Posterior vena cava (tissue), 2 donors: ENCODE data around the gene GBP4. TPM values are rescaled to one million over a fixed set of nuclear protein-coding genes. Genes with fewer than 3 reads are reported as not detected.

ENCODE experiments used
- DNase-seq: peaks from one replicate; pipeline ENCODE4 v3.0.0-alpha.2; 2020; ENCODE audit warnings: low spot score
- intact Hi-C, 2 donors: fragments of 100-400 bp; cut with DNase I; formaldehyde crosslinking; loops; one replicate each; pipeline versions ENCODE4 v1.14.1 to v1.14.2; 2022 to 2023
- total RNA-seq, 2 donors: library from RNA; stranded (reverse); fragmentation: NEBNext Ultra II Directional; extraction: Animal tissue kit (Norgen Biotek cat#: 25700); gene quantifications; one replicate each; pipeline ENCODE4 v1.2.1, GENCODE V29; 2021
- donor health status: DM: yes; HTN: yes; CAD: no.
- donor health status: DM: yes; HTN: yes; CAD: no.

Gene GBP4
- total RNA-seq, 2 donors from 2014 or later: 5.5 to 9.5 TPM

- no peak for DNase-seq
- intact Hi-C loops: no loop called here
Observed at GRCh38 chr1:89174491-89174890, 24.3 kb downstream of the GBP4 start.

- intact Hi-C loops: no loop called here
- no peak for DNase-seq
Observed at GRCh38 chr1:89172468-89173143, 26.1 kb downstream of the GBP4 start.

- no peak for DNase-seq
- intact Hi-C loops: no loop called here
Observed at GRCh38 chr1:89171067-89171438, 27.7 kb downstream of the GBP4 start.

- DNase-seq: no peak
- intact Hi-C loops: no loop called here
Observed at GRCh38 chr1:89170170-89171066, 28.3 kb downstream of the GBP4 start.

GRCh38 chr1:89169166-89169565 lies 29.6 kb downstream of the GBP4 start:
- intact Hi-C loops: no loop called here
- no peak for DNase-seq

- DNase-seq: no peak
- intact Hi-C loops: no loop called here
Observed at GRCh38 chr1:89167590-89168230, 31.0 kb downstream of the GBP4 start.

GRCh38 chr1:89166705-89167104 lies 32.0 kb downstream of the GBP4 start:
- intact Hi-C loops: no loop called here
- DNase-seq: no peak

GRCh38 chr1:89165811-89166210 lies 32.9 kb downstream of the GBP4 start:
- intact Hi-C loops: no loop called here
- no peak for DNase-seq

- intact Hi-C loops: no loop called here
- DNase-seq: no peak
Observed at GRCh38 chr1:89151047-89151446, 47.7 kb downstream of the GBP4 start.

GRCh38 chr1:89149976-89150375 lies 48.8 kb downstream of the GBP4 start:
- no peak for DNase-seq
- intact Hi-C loops: no loop called here

GRCh38 chr1:89149229-89149628 lies 49.5 kb downstream of the GBP4 start:
- no peak for DNase-seq
- intact Hi-C loops: no loop called here

GRCh38 chr1:89147678-89148658 lies 50.8 kb downstream of the GBP4 start:
- intact Hi-C loops: no loop called here
- no peak for DNase-seq

- intact Hi-C loops: no loop called here
- no peak for DNase-seq
Observed at GRCh38 chr1:89146721-89147120, 52.0 kb downstream of the GBP4 start.

- intact Hi-C loops: no loop called here
- DNase-seq: no peak
Observed at GRCh38 chr1:89143484-89143883, 55.3 kb downstream of the GBP4 start.

- intact Hi-C loops: no loop called here
- no peak for DNase-seq
Observed at GRCh38 chr1:89142160-89142559, 56.6 kb downstream of the GBP4 start.

GRCh38 chr1:89133747-89134146 lies 65.0 kb downstream of the GBP4 start:
- intact Hi-C loops: no loop called here

More at GRCh38 chr1:89133747-89134146, 65.0 kb downstream of the GBP4 start:
- DNase-seq: no peak
